WTC11 (cell line): ENCODE results near the gene TEX54. TPM values are rescaled to one million over a fixed set of nuclear protein-coding genes. Genes with fewer than 3 reads are reported as not detected.

ENCODE experiments used
- ATF1 ChIP-seq: sonication (generic); formaldehyde crosslinking; IDR thresholded peaks from 2 replicates; pipeline ENCODE4 v1.8.1; 2023; ENCODE audit warnings: mild to moderate bottlenecking, moderate library complexity, missing genetic modification reagents
- CREM ChIP-seq: sonication (generic); formaldehyde crosslinking; IDR thresholded peaks from 2 replicates; pipeline ENCODE4 v1.8.1; 2022; ENCODE audit warnings: mild to moderate bottlenecking, missing genetic modification reagents, moderate library complexity
- ETV6 ChIP-seq: sonication (generic); formaldehyde crosslinking; IDR thresholded peaks from 2 replicates; pipeline ENCODE4 v1.8.1; 2022; ENCODE audit warnings: mild to moderate bottlenecking, missing genetic modification reagents
- FOXK1 ChIP-seq: sonication (generic); formaldehyde crosslinking; IDR thresholded peaks from 2 replicates; pipeline ENCODE4 v1.8.0; 2022; ENCODE audit warnings: mild to moderate bottlenecking, moderate library complexity, missing genetic modification reagents
- FOXP1 ChIP-seq: sonication (generic); formaldehyde crosslinking; IDR thresholded peaks from 2 replicates; pipeline ENCODE4 v1.8.0; 2022; ENCODE audit warnings: missing genetic modification reagents, mild to moderate bottlenecking, moderate library complexity, borderline replicate concordance
- GABPB1 ChIP-seq: sonication (generic); formaldehyde crosslinking; IDR thresholded peaks from 2 replicates; pipeline ENCODE4 v1.8.1; 2023; ENCODE audit warnings: mild to moderate bottlenecking, missing genetic modification reagents
- GTF2I ChIP-seq: fragments of 250-450 bp; sonication (Bioruptor Pico); conservative IDR thresholded peaks from 2 replicates; pipeline ENCODE4 v1.4.0; 2021; ENCODE audit warnings: mild to moderate bottlenecking
- MYBL2 ChIP-seq: sonication (generic); formaldehyde crosslinking; IDR thresholded peaks from 2 replicates; pipeline ENCODE4 v1.8.1; 2023; ENCODE audit warnings: mild to moderate bottlenecking, moderate library complexity, missing genetic modification reagents
- NFE2L1 ChIP-seq: sonication (generic); formaldehyde crosslinking; IDR thresholded peaks from 2 replicates; pipeline ENCODE4 v1.8.1; 2023; ENCODE audit warnings: missing genetic modification reagents
- NFYB ChIP-seq: sonication (generic); formaldehyde crosslinking; conservative IDR thresholded peaks from 2 replicates; pipeline ENCODE4 v1.8.0; 2022; ENCODE audit warnings: low read depth, missing genetic modification reagents
- NR2C2 ChIP-seq: sonication (generic); formaldehyde crosslinking; IDR thresholded peaks from 2 replicates; pipeline ENCODE4 v1.8.0; 2022; ENCODE audit warnings: mild to moderate bottlenecking, missing genetic modification reagents
- SMAD4 ChIP-seq: sonication (generic); formaldehyde crosslinking; IDR thresholded peaks from 2 replicates; pipeline ENCODE4 v1.8.0; 2022; ENCODE audit warnings: mild to moderate bottlenecking, missing genetic modification reagents
- SP1 ChIP-seq: sonication (generic); formaldehyde crosslinking; conservative IDR thresholded peaks from 2 replicates; pipeline ENCODE4 v1.8.1; 2022; ENCODE audit warnings: missing genetic modification reagents
- TEAD4 ChIP-seq: sonication (generic); formaldehyde crosslinking; IDR thresholded peaks from 2 replicates; pipeline ENCODE4 v1.8.0; 2022; ENCODE audit warnings: mild to moderate bottlenecking, missing genetic modification reagents
- ZNF232 ChIP-seq: sonication (generic); formaldehyde crosslinking; IDR thresholded peaks from 2 replicates; pipeline ENCODE4 v1.8.0; 2022; ENCODE audit warnings: mild to moderate bottlenecking, missing genetic modification reagents
- total RNA-seq: library from RNA; stranded (reverse); gene quantifications from 3 replicates; pipeline ENCODE4 v1.2.3, GENCODE V29; 2021
- TF ChIP-seq, protein P1 (sequence below): sonication (generic); formaldehyde crosslinking; conservative IDR thresholded peaks from 2 replicates; pipeline ENCODE4 v1.8.1; 2023; ENCODE audit warnings: mild to moderate bottlenecking, low read depth, missing genetic modification reagents, moderate library complexity
- TF ChIP-seq, protein P2 (sequence below): sonication (generic); formaldehyde crosslinking; IDR thresholded peaks from 2 replicates; pipeline ENCODE4 v1.8.0; 2022; ENCODE audit warnings: missing genetic modification reagents
- TF ChIP-seq, protein P3 (sequence below): sonication (generic); formaldehyde crosslinking; IDR thresholded peaks from 2 replicates; pipeline ENCODE4 v1.8.0; 2022; ENCODE audit warnings: mild to moderate bottlenecking, missing genetic modification reagents
- TF ChIP-seq, protein P4 (sequence below): sonication (generic); formaldehyde crosslinking; IDR thresholded peaks from 2 replicates; pipeline ENCODE4 v1.8.1; 2023; ENCODE audit warnings: mild to moderate bottlenecking, missing genetic modification reagents
- TF ChIP-seq, protein P5 (sequence below): sonication (generic); formaldehyde crosslinking; IDR thresholded peaks from 2 replicates; pipeline ENCODE4 v1.8.1; 2022; ENCODE audit warnings: low read depth, mild to moderate bottlenecking, moderate library complexity, missing genetic modification reagents, borderline replicate concordance
- TF ChIP-seq, protein P6 (sequence below): sonication (generic); formaldehyde crosslinking; IDR thresholded peaks from 2 replicates; pipeline ENCODE4 v1.8.0; 2022; ENCODE audit warnings: mild to moderate bottlenecking, missing genetic modification reagents
- TF ChIP-seq, protein P7 (sequence below): sonication (generic); formaldehyde crosslinking; IDR thresholded peaks from 2 replicates; pipeline ENCODE4 v1.8.1; 2022; ENCODE audit warnings: mild to moderate bottlenecking, moderate library complexity, missing genetic modification reagents
- TF ChIP-seq, protein P8 (sequence below): sonication (generic); formaldehyde crosslinking; IDR thresholded peaks from 2 replicates; pipeline ENCODE4 v1.8.1; 2022; ENCODE audit warnings: missing genetic modification reagents, borderline replicate concordance

TEX54 gene
- total RNA-seq, 1 experiment from 2014 or later: not detected

DNA sequence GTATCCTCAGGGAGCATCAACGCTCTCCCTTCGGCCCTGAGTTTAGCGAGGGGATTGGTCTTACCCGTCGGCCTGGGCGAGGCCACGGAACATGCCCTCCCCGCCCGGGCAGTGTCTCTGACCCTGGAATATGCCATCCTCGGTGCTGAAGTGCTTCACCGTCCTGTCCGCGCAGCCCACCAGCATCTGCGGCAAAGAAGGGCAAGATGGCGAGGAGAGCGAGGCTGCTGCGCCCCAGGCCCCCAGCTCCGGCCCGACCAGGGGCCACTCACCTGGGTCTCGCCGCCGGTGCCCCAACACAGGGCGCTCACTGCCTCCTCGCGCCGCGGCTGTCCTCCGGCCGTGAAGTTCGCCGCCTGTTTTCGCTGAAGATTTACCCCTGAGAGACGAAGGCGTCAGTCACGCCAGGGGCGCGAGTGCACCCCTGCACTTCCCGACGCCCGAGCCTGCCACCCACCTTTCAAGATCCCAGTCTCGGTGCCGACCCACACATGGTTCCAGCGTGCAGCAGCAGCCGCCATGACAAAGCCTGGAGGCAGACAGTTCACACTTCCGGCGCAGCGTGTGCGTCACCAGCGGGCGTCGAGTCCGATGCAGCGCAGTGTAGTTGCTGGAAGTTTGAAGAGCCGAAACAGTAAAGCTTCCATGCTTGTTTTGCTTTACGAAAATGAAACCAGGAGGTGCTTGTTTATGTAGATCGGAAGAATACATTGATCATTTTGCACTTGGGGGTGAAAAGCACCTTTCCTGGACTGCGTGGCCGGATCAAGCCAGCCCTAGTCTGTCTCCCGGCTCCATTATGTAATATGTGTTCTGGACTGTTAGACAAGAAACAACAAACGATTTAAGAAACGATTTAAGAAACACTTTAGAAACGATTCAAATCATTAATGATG, 6.7 kb upstream of the TEX54 start, which contains the start of gene WDR74 (continued):
- 0 out of 2 replicates have a peak, but pooled peaks have one; percentile 59 for TF ChIP-seq TEAD4 (CRISPR knock-in tag)
- peak; percentile 90 for TF ChIP-seq FOXP1 (CRISPR knock-in tag)
- TF ChIP-seq MYBL2: peak; percentile 88
- peak; percentile 93 for TF ChIP-seq ETV6 (CRISPR knock-in tag)
- TF ChIP-seq, protein P1, sequence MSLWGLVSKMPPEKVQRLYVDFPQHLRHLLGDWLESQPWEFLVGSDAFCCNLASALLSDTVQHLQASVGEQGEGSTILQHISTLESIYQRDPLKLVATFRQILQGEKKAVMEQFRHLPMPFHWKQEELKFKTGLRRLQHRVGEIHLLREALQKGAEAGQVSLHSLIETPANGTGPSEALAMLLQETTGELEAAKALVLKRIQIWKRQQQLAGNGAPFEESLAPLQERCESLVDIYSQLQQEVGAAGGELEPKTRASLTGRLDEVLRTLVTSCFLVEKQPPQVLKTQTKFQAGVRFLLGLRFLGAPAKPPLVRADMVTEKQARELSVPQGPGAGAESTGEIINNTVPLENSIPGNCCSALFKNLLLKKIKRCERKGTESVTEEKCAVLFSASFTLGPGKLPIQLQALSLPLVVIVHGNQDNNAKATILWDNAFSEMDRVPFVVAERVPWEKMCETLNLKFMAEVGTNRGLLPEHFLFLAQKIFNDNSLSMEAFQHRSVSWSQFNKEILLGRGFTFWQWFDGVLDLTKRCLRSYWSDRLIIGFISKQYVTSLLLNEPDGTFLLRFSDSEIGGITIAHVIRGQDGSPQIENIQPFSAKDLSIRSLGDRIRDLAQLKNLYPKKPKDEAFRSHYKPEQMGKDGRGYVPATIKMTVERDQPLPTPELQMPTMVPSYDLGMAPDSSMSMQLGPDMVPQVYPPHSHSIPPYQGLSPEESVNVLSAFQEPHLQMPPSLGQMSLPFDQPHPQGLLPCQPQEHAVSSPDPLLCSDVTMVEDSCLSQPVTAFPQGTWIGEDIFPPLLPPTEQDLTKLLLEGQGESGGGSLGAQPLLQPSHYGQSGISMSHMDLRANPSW (CRISPR knock-in tag): no peak
- no peak for TF ChIP-seq NR2C2 (CRISPR knock-in tag)
- TF ChIP-seq FOXK1 (CRISPR knock-in tag): peak; percentile 98
- TF ChIP-seq, protein P2, sequence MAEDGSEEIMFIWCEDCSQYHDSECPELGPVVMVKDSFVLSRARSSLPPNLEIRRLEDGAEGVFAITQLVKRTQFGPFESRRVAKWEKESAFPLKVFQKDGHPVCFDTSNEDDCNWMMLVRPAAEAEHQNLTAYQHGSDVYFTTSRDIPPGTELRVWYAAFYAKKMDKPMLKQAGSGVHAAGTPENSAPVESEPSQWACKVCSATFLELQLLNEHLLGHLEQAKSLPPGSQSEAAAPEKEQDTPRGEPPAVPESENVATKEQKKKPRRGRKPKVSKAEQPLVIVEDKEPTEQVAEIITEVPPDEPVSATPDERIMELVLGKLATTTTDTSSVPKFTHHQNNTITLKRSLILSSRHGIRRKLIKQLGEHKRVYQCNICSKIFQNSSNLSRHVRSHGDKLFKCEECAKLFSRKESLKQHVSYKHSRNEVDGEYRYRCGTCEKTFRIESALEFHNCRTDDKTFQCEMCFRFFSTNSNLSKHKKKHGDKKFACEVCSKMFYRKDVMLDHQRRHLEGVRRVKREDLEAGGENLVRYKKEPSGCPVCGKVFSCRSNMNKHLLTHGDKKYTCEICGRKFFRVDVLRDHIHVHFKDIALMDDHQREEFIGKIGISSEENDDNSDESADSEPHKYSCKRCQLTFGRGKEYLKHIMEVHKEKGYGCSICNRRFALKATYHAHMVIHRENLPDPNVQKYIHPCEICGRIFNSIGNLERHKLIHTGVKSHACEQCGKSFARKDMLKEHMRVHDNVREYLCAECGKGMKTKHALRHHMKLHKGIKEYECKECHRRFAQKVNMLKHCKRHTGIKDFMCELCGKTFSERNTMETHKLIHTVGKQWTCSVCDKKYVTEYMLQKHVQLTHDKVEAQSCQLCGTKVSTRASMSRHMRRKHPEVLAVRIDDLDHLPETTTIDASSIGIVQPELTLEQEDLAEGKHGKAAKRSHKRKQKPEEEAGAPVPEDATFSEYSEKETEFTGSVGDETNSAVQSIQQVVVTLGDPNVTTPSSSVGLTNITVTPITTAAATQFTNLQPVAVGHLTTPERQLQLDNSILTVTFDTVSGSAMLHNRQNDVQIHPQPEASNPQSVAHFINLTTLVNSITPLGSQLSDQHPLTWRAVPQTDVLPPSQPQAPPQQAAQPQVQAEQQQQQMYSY: no peak
- TF ChIP-seq, protein P3, sequence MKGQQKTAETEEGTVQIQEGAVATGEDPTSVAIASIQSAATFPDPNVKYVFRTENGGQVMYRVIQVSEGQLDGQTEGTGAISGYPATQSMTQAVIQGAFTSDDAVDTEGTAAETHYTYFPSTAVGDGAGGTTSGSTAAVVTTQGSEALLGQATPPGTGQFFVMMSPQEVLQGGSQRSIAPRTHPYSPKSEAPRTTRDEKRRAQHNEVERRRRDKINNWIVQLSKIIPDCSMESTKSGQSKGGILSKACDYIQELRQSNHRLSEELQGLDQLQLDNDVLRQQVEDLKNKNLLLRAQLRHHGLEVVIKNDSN: peak; percentile 47; the same call in 1 of the 2 replicates
- TF ChIP-seq, protein P4, sequence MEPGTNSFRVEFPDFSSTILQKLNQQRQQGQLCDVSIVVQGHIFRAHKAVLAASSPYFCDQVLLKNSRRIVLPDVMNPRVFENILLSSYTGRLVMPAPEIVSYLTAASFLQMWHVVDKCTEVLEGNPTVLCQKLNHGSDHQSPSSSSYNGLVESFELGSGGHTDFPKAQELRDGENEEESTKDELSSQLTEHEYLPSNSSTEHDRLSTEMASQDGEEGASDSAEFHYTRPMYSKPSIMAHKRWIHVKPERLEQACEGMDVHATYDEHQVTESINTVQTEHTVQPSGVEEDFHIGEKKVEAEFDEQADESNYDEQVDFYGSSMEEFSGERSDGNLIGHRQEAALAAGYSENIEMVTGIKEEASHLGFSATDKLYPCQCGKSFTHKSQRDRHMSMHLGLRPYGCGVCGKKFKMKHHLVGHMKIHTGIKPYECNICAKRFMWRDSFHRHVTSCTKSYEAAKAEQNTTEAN: peak; percentile 51; the same call in 1 of the 2 replicates
- TF ChIP-seq SMAD4: peak; percentile 76; the same call in 1 of the 2 replicates
- TF ChIP-seq, protein P5, sequence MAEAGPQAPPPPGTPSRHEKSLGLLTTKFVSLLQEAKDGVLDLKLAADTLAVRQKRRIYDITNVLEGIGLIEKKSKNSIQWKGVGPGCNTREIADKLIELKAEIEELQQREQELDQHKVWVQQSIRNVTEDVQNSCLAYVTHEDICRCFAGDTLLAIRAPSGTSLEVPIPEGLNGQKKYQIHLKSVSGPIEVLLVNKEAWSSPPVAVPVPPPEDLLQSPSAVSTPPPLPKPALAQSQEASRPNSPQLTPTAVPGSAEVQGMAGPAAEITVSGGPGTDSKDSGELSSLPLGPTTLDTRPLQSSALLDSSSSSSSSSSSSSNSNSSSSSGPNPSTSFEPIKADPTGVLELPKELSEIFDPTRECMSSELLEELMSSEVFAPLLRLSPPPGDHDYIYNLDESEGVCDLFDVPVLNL: 0 out of 2 replicates have a peak, but pooled peaks have one; percentile 39
- TF ChIP-seq, protein P6, sequence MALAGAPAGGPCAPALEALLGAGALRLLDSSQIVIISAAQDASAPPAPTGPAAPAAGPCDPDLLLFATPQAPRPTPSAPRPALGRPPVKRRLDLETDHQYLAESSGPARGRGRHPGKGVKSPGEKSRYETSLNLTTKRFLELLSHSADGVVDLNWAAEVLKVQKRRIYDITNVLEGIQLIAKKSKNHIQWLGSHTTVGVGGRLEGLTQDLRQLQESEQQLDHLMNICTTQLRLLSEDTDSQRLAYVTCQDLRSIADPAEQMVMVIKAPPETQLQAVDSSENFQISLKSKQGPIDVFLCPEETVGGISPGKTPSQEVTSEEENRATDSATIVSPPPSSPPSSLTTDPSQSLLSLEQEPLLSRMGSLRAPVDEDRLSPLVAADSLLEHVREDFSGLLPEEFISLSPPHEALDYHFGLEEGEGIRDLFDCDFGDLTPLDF (CRISPR knock-in tag): peak; percentile 54; the same call in 1 of the 2 replicates
- no peak for TF ChIP-seq NFYB (CRISPR knock-in tag)
- TF ChIP-seq GABPB1 (CRISPR knock-in tag): peak; percentile 93
- TF ChIP-seq CREM: peak; percentile 99
- TF ChIP-seq ZNF232 (CRISPR knock-in tag): peak; percentile 82; the same call in 1 of the 2 replicates
- TF ChIP-seq SP1 (CRISPR knock-in tag): peak; percentile 87
- TF ChIP-seq NFE2L1 (CRISPR knock-in tag): peak; percentile 89; the same call in 1 of the 2 replicates
- no peak for TF ChIP-seq GTF2I
- TF ChIP-seq, protein P7, sequence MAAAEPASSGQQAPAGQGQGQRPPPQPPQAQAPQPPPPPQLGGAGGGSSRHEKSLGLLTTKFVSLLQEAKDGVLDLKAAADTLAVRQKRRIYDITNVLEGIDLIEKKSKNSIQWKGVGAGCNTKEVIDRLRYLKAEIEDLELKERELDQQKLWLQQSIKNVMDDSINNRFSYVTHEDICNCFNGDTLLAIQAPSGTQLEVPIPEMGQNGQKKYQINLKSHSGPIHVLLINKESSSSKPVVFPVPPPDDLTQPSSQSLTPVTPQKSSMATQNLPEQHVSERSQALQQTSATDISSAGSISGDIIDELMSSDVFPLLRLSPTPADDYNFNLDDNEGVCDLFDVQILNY (CRISPR knock-in tag): 0 out of 2 replicates have a peak, but pooled peaks have one; percentile 29
- TF ChIP-seq ATF1 (CRISPR knock-in tag): peak; percentile 94
- TF ChIP-seq, protein P8, sequence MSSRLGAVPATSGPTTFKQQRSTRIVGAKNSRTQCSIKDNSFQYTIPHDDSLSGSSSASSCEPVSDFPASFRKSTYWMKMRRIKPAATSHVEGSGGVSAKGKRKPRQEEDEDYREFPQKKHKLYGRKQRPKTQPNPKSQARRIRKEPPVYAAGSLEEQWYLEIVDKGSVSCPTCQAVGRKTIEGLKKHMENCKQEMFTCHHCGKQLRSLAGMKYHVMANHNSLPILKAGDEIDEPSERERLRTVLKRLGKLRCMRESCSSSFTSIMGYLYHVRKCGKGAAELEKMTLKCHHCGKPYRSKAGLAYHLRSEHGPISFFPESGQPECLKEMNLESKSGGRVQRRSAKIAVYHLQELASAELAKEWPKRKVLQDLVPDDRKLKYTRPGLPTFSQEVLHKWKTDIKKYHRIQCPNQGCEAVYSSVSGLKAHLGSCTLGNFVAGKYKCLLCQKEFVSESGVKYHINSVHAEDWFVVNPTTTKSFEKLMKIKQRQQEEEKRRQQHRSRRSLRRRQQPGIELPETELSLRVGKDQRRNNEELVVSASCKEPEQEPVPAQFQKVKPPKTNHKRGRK (CRISPR knock-in tag): no peak
